ENCODE measurements around the gene KLHL29.

DNA sequence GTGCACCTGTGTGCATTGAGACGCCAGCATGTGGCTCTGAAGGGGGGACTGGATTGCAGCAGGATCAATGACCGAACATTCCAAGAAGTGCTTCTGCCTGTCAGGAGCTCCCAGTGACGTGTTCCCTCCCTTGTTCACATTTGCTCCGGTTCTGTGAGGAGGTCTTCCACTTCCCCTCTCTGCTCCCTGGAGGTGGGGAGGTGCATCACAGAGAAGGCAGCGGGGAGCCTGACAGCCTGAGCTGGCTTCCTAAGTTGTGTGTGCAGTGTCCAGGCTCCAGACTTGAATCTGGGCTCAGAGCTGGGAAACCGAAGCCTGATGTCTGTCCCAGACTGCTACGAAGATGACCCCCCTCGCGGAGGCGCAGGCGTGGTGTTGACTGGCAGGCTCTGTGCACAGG, 171.0 kb downstream of the KLHL29 start:
- no peak for TF ChIP-seq CTCF (IDR thresholded peaks at IDR 0.05; ENCODE audit: insufficient read depth, low read depth, low read length)
- TF ChIP-seq EZH2 (IDR thresholded peaks at IDR 0.05; ENCODE audit: insufficient read depth, low read length), result no peak
